K562 (cell line): ENCODE measurements around the gene TRIM25. TPM values are rescaled to one million over a fixed set of nuclear protein-coding genes. Genes with fewer than 3 reads are reported as not detected.
A peak's percentile ranks its signal among the peaks of the same experiment; 100 is the strongest.

Experiments
- BDP1 ChIP-seq: IDR thresholded peaks from 3 replicates; pipeline ENCODE4 v1.6.1; 2011; ENCODE audit not compliant: insufficient read length, insufficient read depth
- E2F5 ChIP-seq: sonication (generic); formaldehyde crosslinking; IDR thresholded peaks from 2 replicates; pipeline ENCODE4 v1.8.0; 2022; ENCODE audit warnings: mild to moderate bottlenecking, missing genetic modification reagents
- RREB1 ChIP-seq: fragments of 250-450 bp; sonication (Bioruptor Pico); IDR thresholded peaks from 2 replicates; pipeline ENCODE4 v1.4.0; 2020
- TFAM ChIP-seq: fragments of 250-450 bp; sonication (Bioruptor Pico); conservative IDR thresholded peaks from 2 replicates; pipeline ENCODE4 v1.5.0; 2021; ENCODE audit warnings: mild to moderate bottlenecking, moderate library complexity
- polyA plus RNA-seq, 8 experiments: library from polyadenylated mRNA; depleted of rRNA in 4 of 8; stranded (reverse) in 5 of 8; unstranded in 3 of 8; fragments of >200 nt; fragmentation: Nextera tagmentation in 2 of 8; fragmentation: Illumina TruSeq in 1 of 8; extraction: Ambion mirVana in 2 of 8; extraction: Trizol in 1 of 8; gene quantifications; 2 replicates each; pipeline versions ENCODE4 v1.2.1 to v1.2.3, GENCODE V29; 2011 to 2014; ENCODE audit warnings: inconsistent platforms in 1 of 8, missing spikeins in 1 of 8
- total RNA-seq, 7 experiments: library from RNA; depleted of rRNA in 6 of 7; stranded (reverse); fragments of >200 nt in 6 of 7; fragmentation: Illumina TruSeq in 2 of 7; extraction: Trizol in 2 of 7; gene quantifications; 2 replicates each; pipeline versions ENCODE4 v1.2.1 to v1.2.3, GENCODE V29; 2011 to 2021; ENCODE audit warnings: low replicate concordance in 1 of 7
- TF ChIP-seq, protein P1 (sequence below): sonication (generic); IDR thresholded peaks from 2 replicates; pipeline ENCODE4 v1.6.1; 2016
- TF ChIP-seq, protein P2 (sequence below): fragments of 450-650 bp; IDR thresholded peaks from 2 replicates; pipeline ENCODE4 v1.7.1; 2018; ENCODE audit warnings: mild to moderate bottlenecking, low read depth; ENCODE audit not compliant: partially characterized antibody
- TF ChIP-seq, protein P3 (sequence below): fragments of 250-450 bp; sonication (Bioruptor Pico); IDR thresholded peaks from 2 replicates; pipeline ENCODE4 v1.8.0; 2022; ENCODE audit warnings: inconsistent platforms
- TF ChIP-seq, protein P4 (sequence below): fragments of 450-650 bp; formaldehyde crosslinking; IDR thresholded peaks from 2 replicates; pipeline ENCODE4 v1.4.0; 2022; ENCODE audit warnings: mild to moderate bottlenecking, moderate library complexity
- TF ChIP-seq, protein P5 (sequence below): IDR thresholded peaks from 2 replicates; pipeline ENCODE4 v1.6.1; 2011; ENCODE audit warnings: borderline replicate concordance, low read depth, mild to moderate bottlenecking, moderate library complexity, low read length; ENCODE audit not compliant: insufficient read depth, poor library complexity, severe bottlenecking

The TRIM25 gene
- total and polyA plus RNA-seq, 9 of the 15 experiments (the other 6 are each of a cell fraction or from before 2014, with no cell fraction given) = 5.9 to 49.5 (median 24.5) TPM

- TF ChIP-seq, protein P1, sequence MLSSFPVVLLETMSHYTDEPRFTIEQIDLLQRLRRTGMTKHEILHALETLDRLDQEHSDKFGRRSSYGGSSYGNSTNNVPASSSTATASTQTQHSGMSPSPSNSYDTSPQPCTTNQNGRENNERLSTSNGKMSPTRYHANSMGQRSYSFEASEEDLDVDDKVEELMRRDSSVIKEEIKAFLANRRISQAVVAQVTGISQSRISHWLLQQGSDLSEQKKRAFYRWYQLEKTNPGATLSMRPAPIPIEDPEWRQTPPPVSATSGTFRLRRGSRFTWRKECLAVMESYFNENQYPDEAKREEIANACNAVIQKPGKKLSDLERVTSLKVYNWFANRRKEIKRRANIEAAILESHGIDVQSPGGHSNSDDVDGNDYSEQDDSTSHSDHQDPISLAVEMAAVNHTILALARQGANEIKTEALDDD = peak; percentile 62
- TF ChIP-seq, protein P2, sequence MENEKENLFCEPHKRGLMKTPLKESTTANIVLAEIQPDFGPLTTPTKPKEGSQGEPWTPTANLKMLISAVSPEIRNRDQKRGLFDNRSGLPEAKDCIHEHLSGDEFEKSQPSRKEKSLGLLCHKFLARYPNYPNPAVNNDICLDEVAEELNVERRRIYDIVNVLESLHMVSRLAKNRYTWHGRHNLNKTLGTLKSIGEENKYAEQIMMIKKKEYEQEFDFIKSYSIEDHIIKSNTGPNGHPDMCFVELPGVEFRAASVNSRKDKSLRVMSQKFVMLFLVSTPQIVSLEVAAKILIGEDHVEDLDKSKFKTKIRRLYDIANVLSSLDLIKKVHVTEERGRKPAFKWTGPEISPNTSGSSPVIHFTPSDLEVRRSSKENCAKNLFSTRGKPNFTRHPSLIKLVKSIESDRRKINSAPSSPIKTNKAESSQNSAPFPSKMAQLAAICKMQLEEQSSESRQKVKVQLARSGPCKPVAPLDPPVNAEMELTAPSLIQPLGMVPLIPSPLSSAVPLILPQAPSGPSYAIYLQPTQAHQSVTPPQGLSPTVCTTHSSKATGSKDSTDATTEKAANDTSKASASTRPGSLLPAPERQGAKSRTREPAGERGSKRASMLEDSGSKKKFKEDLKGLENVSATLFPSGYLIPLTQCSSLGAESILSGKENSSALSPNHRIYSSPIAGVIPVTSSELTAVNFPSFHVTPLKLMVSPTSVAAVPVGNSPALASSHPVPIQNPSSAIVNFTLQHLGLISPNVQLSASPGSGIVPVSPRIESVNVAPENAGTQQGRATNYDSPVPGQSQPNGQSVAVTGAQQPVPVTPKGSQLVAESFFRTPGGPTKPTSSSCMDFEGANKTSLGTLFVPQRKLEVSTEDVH = no peak
- TF ChIP-seq, protein P3, sequence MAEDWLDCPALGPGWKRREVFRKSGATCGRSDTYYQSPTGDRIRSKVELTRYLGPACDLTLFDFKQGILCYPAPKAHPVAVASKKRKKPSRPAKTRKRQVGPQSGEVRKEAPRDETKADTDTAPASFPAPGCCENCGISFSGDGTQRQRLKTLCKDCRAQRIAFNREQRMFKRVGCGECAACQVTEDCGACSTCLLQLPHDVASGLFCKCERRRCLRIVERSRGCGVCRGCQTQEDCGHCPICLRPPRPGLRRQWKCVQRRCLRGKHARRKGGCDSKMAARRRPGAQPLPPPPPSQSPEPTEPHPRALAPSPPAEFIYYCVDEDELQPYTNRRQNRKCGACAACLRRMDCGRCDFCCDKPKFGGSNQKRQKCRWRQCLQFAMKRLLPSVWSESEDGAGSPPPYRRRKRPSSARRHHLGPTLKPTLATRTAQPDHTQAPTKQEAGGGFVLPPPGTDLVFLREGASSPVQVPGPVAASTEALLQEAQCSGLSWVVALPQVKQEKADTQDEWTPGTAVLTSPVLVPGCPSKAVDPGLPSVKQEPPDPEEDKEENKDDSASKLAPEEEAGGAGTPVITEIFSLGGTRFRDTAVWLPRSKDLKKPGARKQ (CRISPR knock-in tag) = no peak
- TF ChIP-seq RREB1 (CRISPR knock-in tag) (peak; percentile 95), BDP1 (no peak), E2F5 (no peak), TFAM (CRISPR knock-in tag) (no peak)
- TF ChIP-seq, protein P4, sequence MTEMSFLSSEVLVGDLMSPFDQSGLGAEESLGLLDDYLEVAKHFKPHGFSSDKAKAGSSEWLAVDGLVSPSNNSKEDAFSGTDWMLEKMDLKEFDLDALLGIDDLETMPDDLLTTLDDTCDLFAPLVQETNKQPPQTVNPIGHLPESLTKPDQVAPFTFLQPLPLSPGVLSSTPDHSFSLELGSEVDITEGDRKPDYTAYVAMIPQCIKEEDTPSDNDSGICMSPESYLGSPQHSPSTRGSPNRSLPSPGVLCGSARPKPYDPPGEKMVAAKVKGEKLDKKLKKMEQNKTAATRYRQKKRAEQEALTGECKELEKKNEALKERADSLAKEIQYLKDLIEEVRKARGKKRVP = peak; percentile 69; the same call in 1 of the 2 replicates
- TF ChIP-seq, protein P5, sequence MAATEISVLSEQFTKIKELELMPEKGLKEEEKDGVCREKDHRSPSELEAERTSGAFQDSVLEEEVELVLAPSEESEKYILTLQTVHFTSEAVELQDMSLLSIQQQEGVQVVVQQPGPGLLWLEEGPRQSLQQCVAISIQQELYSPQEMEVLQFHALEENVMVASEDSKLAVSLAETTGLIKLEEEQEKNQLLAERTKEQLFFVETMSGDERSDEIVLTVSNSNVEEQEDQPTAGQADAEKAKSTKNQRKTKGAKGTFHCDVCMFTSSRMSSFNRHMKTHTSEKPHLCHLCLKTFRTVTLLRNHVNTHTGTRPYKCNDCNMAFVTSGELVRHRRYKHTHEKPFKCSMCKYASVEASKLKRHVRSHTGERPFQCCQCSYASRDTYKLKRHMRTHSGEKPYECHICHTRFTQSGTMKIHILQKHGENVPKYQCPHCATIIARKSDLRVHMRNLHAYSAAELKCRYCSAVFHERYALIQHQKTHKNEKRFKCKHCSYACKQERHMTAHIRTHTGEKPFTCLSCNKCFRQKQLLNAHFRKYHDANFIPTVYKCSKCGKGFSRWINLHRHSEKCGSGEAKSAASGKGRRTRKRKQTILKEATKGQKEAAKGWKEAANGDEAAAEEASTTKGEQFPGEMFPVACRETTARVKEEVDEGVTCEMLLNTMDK = no peak
Measured at GRCh38 chr17:56909742-56910508, 3.9 kb downstream of the TRIM25 start (continued).
